HFF-Myc (cell line): ENCODE data around the gene KL.

ENCODE experiments used
- DNase-seq: peaks from one replicate; pipeline ENCODE4 v3.0.0-alpha.2; 2011; ENCODE audit warnings: low read depth; ENCODE audit errors: extremely low read depth
- H3K4me3 ChIP-seq: replicated peaks from 2 replicates; pipeline ENCODE4 v1.5.1; 2011; ENCODE audit warnings: low read depth, mild to moderate bottlenecking, control low read depth, low read length
- TF ChIP-seq, protein P1 (sequence below): IDR thresholded peaks from 2 replicates; pipeline ENCODE4 v1.5.1; 2012; ENCODE audit warnings: mild to moderate bottlenecking, low read depth, low read length, control low read depth; ENCODE audit errors: missing control alignments

Gene KL

DNA sequence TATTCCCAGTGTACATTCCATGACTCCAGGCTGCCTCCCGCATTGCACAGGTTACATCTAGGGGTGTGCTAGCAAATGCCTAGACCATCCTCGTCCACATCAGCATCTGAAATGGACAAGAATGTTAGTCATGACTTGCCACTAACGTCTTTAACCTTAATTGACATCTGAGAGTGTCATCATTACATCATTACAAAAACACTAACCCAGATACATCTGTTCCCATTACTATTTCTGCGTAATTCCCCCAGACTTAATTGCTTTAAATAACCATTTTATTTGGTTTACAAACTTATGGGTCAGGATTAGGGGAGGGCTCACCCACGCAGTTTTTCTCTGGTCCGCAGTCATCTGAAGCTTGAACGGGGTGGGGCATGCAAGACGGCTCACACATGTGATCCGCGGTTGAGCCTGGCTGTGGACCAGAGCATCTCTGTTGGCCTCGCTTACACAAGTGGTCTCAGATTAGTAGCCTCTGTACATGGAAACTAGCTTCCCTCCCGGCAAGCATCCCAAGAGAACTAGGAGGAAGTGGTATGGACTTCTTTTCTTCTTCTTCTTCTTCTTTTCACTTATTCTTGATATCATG, 15.9 kb downstream of the KL start:
- H3K4me3 ChIP-seq = no peak overlapping the region
- DNase-seq = peak; percentile 25
- TF ChIP-seq, protein P1, sequence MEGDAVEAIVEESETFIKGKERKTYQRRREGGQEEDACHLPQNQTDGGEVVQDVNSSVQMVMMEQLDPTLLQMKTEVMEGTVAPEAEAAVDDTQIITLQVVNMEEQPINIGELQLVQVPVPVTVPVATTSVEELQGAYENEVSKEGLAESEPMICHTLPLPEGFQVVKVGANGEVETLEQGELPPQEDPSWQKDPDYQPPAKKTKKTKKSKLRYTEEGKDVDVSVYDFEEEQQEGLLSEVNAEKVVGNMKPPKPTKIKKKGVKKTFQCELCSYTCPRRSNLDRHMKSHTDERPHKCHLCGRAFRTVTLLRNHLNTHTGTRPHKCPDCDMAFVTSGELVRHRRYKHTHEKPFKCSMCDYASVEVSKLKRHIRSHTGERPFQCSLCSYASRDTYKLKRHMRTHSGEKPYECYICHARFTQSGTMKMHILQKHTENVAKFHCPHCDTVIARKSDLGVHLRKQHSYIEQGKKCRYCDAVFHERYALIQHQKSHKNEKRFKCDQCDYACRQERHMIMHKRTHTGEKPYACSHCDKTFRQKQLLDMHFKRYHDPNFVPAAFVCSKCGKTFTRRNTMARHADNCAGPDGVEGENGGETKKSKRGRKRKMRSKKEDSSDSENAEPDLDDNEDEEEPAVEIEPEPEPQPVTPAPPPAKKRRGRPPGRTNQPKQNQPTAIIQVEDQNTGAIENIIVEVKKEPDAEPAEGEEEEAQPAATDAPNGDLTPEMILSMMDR = no peak

DNA sequence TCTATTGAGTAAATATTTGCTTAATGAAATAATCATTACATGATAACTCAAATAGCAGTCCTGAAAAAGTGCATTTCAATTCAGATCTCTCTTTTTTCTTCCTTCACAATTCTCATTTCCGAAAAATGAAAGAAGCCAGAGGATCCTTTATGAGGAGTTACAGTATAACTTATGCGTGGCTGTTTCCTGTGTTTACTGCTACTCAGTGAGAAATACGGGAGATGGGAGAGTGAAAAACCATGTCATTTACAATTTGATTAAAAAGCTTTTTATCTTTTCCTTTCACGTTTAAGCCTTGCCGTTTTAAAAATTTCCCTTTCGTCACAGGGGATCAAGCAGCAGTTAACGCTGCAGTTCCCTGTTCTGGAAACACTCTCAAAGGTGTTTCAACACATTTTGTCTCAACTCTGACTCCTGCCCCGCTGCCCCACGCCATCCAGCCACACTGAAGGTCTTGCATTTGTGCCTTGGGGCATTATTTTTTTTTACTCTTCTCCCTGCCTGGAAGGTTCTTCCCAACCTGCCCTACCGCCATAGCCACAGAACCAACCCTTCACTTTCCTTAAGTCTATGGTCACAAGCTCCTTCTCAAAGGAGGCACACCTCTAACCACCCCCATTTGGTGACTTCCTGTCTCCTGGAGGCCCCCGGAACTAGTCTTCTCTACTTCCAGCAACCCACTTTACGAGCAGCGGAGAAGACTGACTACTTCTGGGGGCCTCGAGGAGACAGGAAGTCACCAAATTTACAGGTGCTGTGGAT, 17.0 kb downstream of the KL start:
- TF ChIP-seq, protein P1 = no peak
- H3K4me3 ChIP-seq = no peak overlapping the region
- no peak for DNase-seq

DNA sequence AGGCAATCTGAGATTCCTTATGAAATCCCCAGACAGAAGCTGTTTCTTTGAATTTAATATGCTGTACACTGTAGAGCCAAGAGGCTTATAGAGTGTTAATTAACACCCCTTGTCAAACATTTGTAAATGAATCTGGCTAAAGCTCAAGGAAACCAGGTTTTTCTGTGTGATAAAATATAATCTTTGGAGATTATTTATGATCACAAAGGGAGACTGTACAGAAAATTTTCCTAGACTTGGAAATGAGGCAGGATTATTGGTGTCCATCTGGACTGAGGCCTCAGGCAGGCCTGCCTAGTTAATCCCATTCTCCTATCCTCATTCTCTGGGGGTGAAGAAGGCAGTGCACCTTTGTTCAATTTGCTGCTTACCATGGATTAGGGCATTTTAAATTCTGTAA, 17.8 kb downstream of the KL start:
- TF ChIP-seq, protein P1 = no peak
- H3K4me3 ChIP-seq = no peak overlapping the region
- no peak for DNase-seq

DNA sequence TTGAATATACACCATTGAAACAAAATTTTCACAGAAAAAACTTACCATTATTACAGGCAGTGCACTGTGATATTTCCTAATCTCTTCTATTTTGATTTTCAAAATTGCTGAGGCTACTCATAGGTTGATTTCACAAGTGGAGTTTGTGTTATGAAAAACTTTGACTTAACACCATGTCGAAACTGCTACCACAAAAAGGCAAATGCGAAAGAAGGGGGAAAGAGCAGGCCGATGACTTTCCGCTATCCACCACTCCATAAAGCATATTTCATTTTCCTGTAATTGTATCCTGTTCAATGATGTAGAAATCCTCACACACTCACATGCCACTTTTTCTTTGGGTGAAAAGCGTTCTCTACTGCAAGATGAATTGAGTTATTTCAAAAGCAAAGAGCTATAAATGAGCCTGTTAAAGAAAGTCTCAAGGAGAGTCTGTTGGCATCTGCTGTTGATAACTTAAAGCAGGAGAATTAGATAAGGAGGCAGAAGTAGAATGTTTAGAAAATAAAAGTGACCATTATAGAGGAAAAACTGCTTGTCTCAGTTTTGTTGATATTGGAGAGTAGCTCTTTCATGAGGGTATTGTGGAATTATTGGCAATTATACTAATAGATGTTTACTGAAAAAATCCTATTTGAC, 18.8 kb downstream of the KL start:
- H3K4me3 ChIP-seq = no peak overlapping the region
- TF ChIP-seq, protein P1 = no peak
- DNase-seq = no peak

DNA sequence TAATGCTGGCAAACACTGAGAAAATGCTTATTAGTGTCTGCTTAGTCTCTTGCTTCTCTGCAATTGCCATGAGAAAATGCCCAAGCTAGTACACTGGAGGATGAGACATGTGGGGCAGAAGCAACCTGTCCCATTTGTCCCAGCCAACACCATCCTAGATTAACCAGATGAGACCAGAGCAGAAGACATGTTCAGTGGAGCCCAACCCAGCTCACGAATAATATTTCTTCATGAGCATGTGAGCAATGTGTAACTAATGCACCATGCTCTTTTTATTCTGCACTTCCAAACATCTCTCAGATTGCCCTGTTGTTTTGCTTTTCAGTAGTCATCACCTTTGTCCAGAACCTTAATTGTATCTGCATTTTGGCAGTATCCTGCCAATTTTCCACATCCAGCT, 21.4 kb downstream of the KL start:
- DNase-seq = no peak
- TF ChIP-seq, protein P1 = no peak
- H3K4me3 ChIP-seq = no peak overlapping the region

DNA sequence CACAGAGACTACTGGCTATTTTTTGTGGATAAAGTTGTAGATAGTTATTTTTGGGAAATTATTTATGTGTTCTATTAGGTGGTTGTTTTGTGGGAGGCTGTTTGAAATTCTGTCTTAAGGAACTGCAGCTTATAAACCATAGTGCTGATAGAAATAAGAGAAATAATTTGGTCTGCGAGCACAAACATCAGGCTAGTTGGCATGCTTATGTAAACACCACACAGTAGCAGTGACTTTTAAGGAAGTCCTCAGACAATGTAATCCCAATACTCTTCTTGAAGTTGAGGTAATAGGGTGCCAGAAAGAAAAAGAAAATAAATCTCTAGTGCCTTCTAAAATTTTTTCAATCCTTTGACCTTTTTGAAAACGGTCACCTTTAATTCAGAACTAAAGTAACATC, 23.9 kb downstream of the KL start:
- no peak overlapping the region for H3K4me3 ChIP-seq
- DNase-seq = no peak
- TF ChIP-seq, protein P1 = no peak
